NOMO-1 treated with DMSO at 0.1 percent for 48 hours (cell line): ENCODE data around the gene TNS3.

ENCODE experiments used
- DNase-seq: peaks from one replicate; lab custom pipeline; 2025; ENCODE audit not compliant: unreplicated experiment; lab: John Stamatoyannopoulos, UW

The TNS3 gene

DNA sequence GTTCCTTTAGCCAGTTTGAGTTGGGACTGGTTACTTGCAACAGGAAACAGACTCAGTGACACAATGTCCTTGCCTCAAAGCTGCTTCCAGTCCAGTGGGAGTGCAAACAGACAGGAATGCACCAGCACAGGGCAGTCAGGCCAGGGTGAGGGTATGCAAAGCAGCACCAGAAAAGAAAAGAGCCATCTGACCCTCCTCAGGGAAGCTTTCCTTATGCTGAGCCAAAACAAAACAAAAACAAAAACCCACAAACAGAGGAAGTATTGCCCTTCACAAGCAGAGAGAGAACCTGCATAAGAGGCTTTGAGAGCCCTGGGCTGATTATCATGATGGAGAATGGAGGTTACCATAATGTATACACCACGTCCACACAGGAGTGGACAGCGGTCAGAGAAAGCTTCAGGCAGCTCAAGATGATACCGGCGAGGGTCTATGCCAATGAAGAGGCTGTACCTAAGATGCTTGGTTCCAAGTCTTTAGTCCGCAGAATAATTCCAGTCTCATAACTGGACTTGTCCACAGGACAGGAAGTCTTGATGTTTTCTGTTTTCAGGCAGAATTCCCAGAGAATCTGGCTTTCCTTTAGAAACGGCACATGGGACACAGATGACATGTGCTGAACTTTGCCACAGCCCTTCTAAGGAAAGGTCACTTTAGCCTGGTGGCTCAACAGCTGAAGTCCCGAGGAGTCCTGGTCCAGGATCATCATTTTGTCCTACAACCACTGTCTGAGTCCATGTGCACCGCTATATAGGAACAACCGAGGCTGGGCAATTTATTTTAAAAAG lies 263.3 kb downstream of the TNS3 start:
- no peak for DNase-seq

DNA sequence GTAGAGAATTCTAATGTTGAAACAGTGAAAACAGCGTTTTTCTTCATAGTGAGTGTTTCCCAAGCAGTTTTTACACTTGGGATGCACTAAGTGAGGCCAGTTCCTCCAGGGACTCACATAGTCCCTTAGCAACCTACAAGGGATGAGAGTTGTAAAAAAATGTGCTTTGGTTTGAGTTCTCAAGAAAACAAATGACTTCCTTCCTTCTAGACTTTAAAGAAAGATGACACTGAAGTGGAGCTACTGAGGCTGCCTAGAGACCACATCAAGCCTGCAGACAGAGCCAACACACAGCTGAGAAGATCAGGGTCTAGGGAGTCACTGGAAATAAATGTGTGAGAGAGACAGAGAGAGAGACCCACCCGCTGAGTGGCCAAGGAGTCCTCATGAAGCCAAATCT lies 264.4 kb downstream of the TNS3 start:
- DNase-seq, result no peak

- no peak for DNase-seq
These were observed 266.9 kb downstream of the TNS3 start for GRCh38 chr7:47314728-47315607.

GRCh38 chr7:47314248-47314647 lies 267.7 kb downstream of the TNS3 start:
- DNase-seq, result no peak

- DNase-seq, result no peak
These were observed 268.3 kb downstream of the TNS3 start for GRCh38 chr7:47313564-47313963.

GRCh38 chr7:47311891-47312290 lies 270.0 kb downstream of the TNS3 start:
- no peak for DNase-seq

GRCh38 chr7:47310020-47310419 lies 271.9 kb downstream of the TNS3 start:
- no peak for DNase-seq

DNA sequence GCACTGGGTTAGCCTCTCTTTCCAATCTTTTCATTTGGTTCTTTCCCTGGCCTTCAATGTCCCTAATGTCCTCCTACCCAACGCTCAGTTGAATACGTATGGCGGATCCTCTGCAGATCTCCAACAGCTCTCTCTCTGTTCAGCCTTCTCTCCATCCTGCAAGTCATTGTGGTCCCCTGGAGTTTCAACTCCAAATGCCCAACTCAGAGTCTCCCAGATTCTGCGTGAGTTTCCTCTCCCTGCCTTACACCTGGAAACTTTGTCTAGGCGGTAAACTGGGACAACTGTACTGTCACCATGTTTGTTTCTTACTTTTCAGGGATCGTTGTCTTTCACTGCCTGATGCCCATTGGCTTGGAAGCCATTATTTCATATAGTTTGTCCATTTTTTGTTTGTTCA lies 273.1 kb downstream of the TNS3 start:
- DNase-seq, result no peak

DNA sequence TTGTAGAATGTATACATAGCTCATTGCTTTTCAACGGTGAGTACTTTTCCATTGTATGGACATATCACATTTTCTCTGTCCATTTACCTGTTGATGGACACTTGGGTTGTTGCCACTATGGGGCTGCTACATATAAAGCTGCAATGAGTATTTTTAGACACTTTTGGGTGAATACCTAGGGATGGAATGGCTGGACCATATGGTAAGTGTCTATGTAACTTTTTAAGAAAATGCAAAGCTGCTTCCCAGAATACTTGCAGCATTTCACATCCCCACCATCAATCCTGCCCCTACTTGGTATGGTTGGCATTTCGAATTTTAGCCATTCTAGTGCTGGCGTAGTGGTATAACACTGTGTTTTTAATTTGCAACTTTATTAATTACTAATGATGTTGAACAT lies 274.6 kb downstream of the TNS3 start:
- no peak for DNase-seq

DNA sequence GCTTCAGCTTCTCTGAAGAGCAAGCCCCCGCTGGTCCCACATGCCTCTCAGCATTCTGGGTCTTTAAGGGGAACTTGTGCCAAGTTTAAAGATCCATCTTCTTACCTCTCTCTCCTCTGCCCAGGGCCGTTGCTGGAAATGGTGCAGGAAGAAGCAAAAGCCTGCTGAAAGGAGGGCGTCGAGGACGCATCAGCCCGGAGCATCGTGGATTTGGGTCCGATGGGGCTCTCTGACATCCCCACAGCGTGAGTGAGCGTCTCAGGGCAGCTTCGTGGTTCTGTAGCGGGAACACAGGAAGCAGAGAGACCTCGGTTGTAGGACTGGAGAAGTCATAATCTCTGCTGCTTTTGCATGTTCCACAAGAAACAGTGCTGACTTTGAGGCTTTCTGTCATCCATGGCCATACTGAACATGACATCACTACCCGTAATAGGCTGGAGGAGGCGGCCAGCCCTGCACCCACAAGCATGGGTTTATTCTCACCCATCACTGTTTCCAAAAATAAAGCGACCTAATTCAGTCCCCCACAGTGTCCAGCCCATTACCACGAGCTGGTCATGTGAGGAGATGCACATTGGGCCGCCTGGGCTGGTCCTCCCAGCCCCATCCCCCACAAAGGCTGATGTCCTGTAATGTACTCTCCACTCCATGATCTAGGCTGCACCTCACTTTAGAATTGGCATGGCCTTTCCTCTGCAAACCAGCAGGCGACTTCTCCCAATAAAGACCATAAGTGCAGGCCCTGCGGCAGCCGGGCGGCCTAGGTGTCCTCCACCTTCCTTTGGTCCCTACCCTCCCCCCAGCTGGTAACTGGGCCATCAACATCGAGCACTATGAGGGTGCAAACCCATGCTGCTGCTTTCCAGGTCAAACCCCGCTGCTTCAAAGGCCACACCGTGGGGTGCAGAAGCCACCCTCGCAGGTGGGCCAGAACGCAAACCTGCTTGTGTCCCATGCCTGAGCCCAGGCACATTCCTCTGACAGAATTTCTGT lies 276.9 kb downstream of the TNS3 start:
- no peak for DNase-seq

- DNase-seq, result no peak
These were observed 278.0 kb downstream of the TNS3 start for GRCh38 chr7:47303695-47304453.

DNA sequence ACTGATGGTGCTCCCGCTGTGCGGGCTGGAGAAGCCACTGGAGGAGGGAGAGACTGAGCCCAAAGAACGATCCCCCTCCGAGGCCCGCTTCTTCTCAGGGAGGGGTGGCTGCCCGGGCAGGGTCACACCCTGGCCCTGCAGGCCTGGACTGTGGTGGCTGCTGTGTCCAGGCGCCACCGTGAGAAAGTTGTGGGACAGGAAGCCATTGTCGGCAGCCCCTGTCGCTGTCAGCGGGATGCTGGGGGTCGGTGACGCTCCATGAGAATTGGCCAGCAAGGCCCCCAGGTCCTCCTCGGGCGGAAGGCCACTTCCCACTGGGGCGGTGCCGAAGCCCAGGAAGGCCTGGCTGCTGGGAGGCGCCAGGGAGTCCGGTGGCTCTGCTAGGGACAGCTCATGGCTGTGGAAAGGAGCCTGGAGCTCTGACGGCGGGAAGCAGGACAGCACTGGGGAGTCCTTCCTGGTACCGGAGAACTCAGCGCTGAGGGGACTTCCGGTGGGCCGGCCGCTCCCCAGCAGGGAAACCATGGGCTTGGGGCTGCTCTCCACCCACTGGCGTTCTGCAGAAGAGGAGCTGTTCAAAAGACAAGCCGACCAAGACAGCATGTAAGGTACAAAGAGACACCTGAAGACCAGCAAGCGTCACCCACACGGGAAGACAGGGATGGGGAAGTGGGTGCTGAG lies 278.8 kb downstream of the TNS3 start:
- DNase-seq, result no peak

DNA sequence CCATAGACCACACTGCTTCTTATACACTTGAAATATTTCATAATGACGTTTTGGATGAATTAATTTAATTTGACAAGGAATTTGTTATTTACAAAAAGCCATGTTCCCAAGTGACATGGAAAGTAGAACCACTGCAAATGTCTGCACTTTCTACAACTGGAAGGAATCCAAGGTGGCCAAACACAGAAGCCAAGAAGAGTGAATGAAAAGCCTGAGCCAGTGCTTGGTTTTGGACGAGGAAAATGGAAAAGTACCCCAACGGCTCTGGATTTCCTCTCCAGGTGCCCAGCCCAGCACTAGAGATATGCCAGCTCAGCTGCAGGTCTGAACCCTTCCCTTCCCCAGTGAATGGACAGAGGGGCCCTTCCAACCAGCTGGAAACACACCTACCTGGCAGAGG lies 279.4 kb downstream of the TNS3 start:
- DNase-seq, result no peak

DNA sequence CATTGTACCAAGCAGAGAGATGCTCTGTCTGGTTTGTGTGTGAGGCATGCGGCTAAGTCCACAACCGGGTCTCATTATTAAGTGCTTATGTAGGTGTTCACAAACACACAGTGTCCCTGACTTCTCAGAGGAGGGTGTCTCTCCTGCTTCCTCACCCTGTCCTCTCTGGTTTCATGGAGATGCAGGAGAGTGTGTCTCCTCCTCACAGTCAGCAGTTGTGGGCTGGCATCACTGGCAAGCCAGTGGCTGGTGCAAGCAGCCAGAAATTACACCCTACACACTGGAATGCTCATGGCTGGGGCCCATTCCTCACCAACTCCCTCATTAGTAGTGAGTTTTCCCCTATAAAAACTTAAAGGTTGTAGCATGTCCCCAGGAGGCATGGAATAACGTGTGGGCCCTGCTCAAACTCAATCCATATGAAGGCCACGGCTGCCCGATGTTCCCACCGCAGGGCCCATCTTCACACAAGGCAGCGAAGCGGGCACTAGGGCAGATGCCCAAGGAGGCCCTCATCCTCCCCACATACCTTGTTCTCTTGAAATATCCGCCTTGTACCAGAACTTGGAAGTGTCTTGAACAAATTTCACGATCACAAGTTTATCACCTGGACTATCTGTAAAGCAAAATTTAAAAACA lies 280.1 kb downstream of the TNS3 start:
- DNase-seq, result no peak

DNA sequence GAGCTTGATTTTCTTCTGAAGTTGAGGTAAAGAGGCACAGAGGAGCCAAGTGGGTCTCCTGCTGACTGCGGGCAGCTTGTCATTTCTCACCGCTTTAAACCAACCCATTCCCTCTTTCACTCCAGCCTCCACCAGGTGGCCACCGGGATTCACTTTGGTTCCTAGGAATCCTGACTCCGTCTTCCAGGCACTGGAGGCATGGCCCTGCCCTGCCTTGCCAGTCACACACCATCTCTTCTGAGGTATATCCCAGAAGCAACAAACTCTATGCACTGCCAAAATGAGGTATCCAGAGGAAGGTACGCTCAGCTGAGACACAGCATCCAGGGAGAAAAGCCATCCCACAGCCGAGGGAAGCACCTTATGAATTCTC lies 280.8 kb downstream of the TNS3 start:
- no peak for DNase-seq

GRCh38 chr7:47300472-47301104 lies 281.3 kb downstream of the TNS3 start:
- DNase-seq, result no peak

- no peak for DNase-seq
These were observed 282.4 kb downstream of the TNS3 start for GRCh38 chr7:47299496-47299895.

DNA sequence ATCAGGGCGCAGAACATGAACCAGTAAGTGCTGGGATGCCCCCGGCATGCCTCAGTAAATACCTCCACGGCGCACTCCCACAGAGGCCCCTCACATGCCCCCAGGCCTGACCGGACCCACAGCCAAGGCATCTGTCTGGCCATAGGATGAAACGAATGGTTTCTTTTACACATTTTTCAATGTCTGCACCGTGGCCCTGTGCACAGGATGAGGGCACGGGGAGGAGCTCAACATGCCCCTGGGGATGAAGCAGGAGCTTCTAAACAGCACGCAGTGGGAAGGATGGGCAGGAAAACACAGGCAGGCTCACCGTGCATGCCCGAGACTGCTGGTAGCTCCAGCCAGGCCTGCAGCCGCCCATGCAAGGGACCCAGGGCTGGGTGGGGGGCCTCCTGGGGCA lies 283.3 kb downstream of the TNS3 start:
- DNase-seq, result no peak

DNA sequence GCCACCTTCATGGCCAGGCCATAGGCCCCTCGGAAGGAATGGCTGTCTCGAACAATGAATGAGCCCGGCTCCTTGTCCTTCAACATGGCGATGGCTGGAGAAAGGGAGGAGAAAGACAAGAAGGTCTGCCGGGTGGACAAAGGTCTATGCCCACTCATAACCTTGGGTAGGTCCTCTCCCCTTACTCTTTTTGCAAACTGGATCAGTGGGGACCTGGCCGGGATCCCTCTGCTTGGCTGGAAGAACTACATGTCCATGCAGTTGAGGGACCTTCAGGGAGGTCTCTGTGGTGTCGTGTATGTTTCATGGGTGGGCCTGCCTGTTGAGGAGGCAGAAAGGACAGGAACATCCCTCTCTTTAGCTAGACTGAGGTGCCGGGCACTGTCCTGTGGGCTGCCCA lies 284.8 kb downstream of the TNS3 start:
- DNase-seq, result no peak
